HG03066 (cell line): ENCODE results near the gene TBX21.
"Not testable (repeated sequence)": the region's sequence is repeated elsewhere in the genome, so short reads cannot be mapped to it uniquely, and the experiment has no call there.

ENCODE experiments used
- ATAC-seq: cut with Tn5 transposase; IDR thresholded peaks from one replicate; pipeline ENCODE4 v1.9.1; 2021; ENCODE audit warnings: low read depth; ENCODE audit not compliant: unreplicated experiment

Gene TBX21

GRCh38 chr17:47729476-47729875, 3.6 kb upstream of the TBX21 start:
- no peak for ATAC-seq

GRCh38 chr17:47730681-47731080, 2.4 kb upstream of the TBX21 start:
- no peak for ATAC-seq

- ATAC-seq = no peak
Measured at GRCh38 chr17:47731396-47731795, 1.6 kb upstream of the TBX21 start.

GRCh38 chr17:47732399-47733046, 513 bp upstream of the TBX21 start:
- ATAC-seq = no peak

- no peak for ATAC-seq
Measured at GRCh38 chr17:47733674-47734410, 806 bp downstream of the TBX21 start.

- ATAC-seq = no peak
Measured at GRCh38 chr17:47735139-47735464, 2.1 kb downstream of the TBX21 start.

GRCh38 chr17:47735536-47736011, 2.5 kb downstream of the TBX21 start:
- peak; percentile 60 for ATAC-seq

- ATAC-seq = no peak
Measured at GRCh38 chr17:47736501-47737495, 3.8 kb downstream of the TBX21 start.

- no peak for ATAC-seq
Measured at GRCh38 chr17:47738178-47738577, 5.1 kb downstream of the TBX21 start.

- ATAC-seq = no peak
Measured at GRCh38 chr17:47739150-47739549, 6.1 kb downstream of the TBX21 start.

GRCh38 chr17:47739945-47740344, 6.9 kb downstream of the TBX21 start:
- not testable (repeated sequence) for ATAC-seq

GRCh38 chr17:47741109-47741792, 8.2 kb downstream of the TBX21 start:
- ATAC-seq = no peak

- no peak for ATAC-seq
Measured at GRCh38 chr17:47741793-47742145, 8.7 kb downstream of the TBX21 start.

- no peak for ATAC-seq
Measured at GRCh38 chr17:47742319-47743181, 9.5 kb downstream of the TBX21 start.

- no peak for ATAC-seq
Measured at GRCh38 chr17:47744168-47745036, 11.4 kb downstream of the TBX21 start.

- ATAC-seq = no peak
Measured at GRCh38 chr17:47745037-47745380, 12.0 kb downstream of the TBX21 start.

- no peak for ATAC-seq
Measured at GRCh38 chr17:47751471-47751870, 18.4 kb downstream of the TBX21 start.

- no peak for ATAC-seq
Measured at GRCh38 chr17:47757386-47757785, 24.4 kb downstream of the TBX21 start.
